GM23338 (cell line): ENCODE measurements around the gene LRRN4.

Experiments
- CREB1 ChIP-seq: fragments of 250-450 bp; sonication (Bioruptor Pico); IDR thresholded peaks from 2 replicates; pipeline ENCODE4 v1.5.0; 2020; ENCODE audit warnings: low read depth, mild to moderate bottlenecking, moderate library complexity
- CTCF ChIP-seq, 2 experiments: fragments of 200-600 bp in 1 of 2; sonication (generic) in 1 of 2; conservative IDR thresholded peaks; 2 replicates each; pipeline versions ENCODE4 v1.5.1 to v1.6.1; 2016 to 2017; ENCODE audit warnings: antibody characterized with exemption in 2 of 2, low read depth in 2 of 2, mild to moderate bottlenecking in 2 of 2, moderate library complexity in 1 of 2
- EZH2 ChIP-seq: fragments of 200-600 bp; sonication (generic); IDR thresholded peaks from one replicate; pipeline ENCODE4 v1.8.0; 2017; ENCODE audit warnings: antibody characterized with exemption, mild to moderate bottlenecking, low read depth; ENCODE audit not compliant: unreplicated experiment
- EZH2phosphoT487 ChIP-seq: fragments of 200-600 bp; sonication (generic); IDR thresholded peaks from one replicate; pipeline ENCODE4 v1.8.1; 2018; ENCODE audit warnings: antibody characterized with exemption; ENCODE audit not compliant: unreplicated experiment
- JUNB ChIP-seq: IDR thresholded peaks from one replicate; pipeline ENCODE4 v1.6.1; 2016; ENCODE audit warnings: antibody characterized with exemption; ENCODE audit not compliant: unreplicated experiment
- NANOG ChIP-seq: IDR thresholded peaks from 2 replicates; pipeline ENCODE4 v1.6.1; 2016; ENCODE audit warnings: antibody characterized with exemption, borderline replicate concordance
- POLR2AphosphoS5 ChIP-seq: IDR thresholded peaks from 2 replicates; pipeline ENCODE4 v1.6.1; 2016; ENCODE audit warnings: antibody characterized with exemption, low read depth
- STAT1 ChIP-seq: IDR thresholded peaks from one replicate; pipeline ENCODE4 v1.6.1; 2016; ENCODE audit warnings: antibody characterized with exemption; ENCODE audit not compliant: unreplicated experiment

- no peak for TF ChIP-seq CTCF (conservative IDR thresholded peaks at IDR 0.05; ENCODE audit: low read depth in 2 of 2)
- TF ChIP-seq POLR2AphosphoS5 = no peak
- no peak for TF ChIP-seq EZH2phosphoT487
- no peak for TF ChIP-seq EZH2
- TF ChIP-seq STAT1 = no peak
- no peak for TF ChIP-seq CREB1 (CRISPR knock-in tag)
- TF ChIP-seq JUNB = no peak
- TF ChIP-seq NANOG = no peak
Observed at GRCh38 chr20:6000871-6001270, 53.0 kb downstream of the LRRN4 start.
